H1 (cell line): ENCODE measurements around the gene RANBP17.

Experiments
- CBX8 ChIP-seq: fragments of 300-800, 300-1000 bp; sonication (generic); IDR thresholded peaks from 2 replicates; pipeline ENCODE4 v1.7.1; 2016; ENCODE audit warnings: low read depth, low read length, borderline replicate concordance
- KDM1A ChIP-seq: fragments of 200-600, 300-600 bp; sonication (generic); IDR thresholded peaks from 2 replicates; pipeline ENCODE4 v1.7.1; 2016; ENCODE audit warnings: mild to moderate bottlenecking, low read length, borderline replicate concordance
- SP2 ChIP-seq: IDR thresholded peaks from 2 replicates; pipeline ENCODE4 v1.6.1; 2012; ENCODE audit warnings: mild to moderate bottlenecking, low read length, inconsistent platforms

- TF ChIP-seq SP2 (no peak), KDM1A (no peak), CBX8 (no peak)
Measured at GRCh38 chr5:171120986-171121622, 259.3 kb downstream of the RANBP17 start.
